H54 (cell line): ENCODE results near the gene ZC3H4.
"Not testable (repeated sequence)": the region's sequence is repeated elsewhere in the genome, so short reads cannot be mapped to it uniquely, and the experiment has no call there.

Source experiments
- DNase-seq: peaks from one replicate; pipeline ENCODE4 v3.0.0; 2011; ENCODE audit warnings: low spot score, mixed read lengths; ENCODE audit not compliant: insufficient read length
- FAIRE-seq: peaks from 3 replicates; lab custom pipeline; 2011; peaks lifted over from hg19 to GRCh38; lab: Jason Lieb, UNC
- POLR2A ChIP-seq: IDR thresholded peaks from 2 replicates; pipeline ENCODE4 v1.6.1; 2011; ENCODE audit warnings: low read depth, mild to moderate bottlenecking, low read length

Gene ZC3H4

DNA sequence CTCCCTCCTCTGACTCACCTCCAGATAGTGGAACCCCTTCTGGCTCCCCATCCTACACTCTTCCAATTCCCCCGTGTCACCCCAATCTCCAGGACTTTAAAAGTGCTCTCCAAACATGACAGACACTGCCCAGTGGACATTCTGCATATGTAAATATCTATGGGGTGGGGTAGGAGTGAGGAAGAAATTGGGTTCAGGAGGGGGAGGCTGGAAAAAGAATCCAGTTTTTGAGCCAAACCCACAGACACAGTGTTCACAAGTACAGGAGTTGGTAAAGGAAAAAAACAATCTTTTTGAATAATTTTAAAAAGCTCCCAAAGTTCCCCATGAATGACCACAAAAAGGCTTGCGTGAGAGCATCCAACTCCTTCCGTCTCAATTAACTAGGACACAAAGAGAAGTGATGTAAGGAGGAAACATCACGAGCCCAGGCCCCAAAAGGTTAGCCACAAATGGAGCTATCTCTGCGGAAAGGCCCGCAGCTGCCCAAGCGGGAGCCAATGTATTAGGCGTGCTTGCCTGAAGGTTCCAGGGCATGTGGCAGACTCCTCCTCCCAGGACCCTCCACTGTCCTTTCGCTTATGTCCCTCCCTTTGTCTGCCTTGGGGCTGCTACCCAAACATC lies 18.0 kb downstream of the ZC3H4 start:
- no peak for FAIRE-seq
- no peak for DNase-seq
- TF ChIP-seq POLR2A, result no peak

DNA sequence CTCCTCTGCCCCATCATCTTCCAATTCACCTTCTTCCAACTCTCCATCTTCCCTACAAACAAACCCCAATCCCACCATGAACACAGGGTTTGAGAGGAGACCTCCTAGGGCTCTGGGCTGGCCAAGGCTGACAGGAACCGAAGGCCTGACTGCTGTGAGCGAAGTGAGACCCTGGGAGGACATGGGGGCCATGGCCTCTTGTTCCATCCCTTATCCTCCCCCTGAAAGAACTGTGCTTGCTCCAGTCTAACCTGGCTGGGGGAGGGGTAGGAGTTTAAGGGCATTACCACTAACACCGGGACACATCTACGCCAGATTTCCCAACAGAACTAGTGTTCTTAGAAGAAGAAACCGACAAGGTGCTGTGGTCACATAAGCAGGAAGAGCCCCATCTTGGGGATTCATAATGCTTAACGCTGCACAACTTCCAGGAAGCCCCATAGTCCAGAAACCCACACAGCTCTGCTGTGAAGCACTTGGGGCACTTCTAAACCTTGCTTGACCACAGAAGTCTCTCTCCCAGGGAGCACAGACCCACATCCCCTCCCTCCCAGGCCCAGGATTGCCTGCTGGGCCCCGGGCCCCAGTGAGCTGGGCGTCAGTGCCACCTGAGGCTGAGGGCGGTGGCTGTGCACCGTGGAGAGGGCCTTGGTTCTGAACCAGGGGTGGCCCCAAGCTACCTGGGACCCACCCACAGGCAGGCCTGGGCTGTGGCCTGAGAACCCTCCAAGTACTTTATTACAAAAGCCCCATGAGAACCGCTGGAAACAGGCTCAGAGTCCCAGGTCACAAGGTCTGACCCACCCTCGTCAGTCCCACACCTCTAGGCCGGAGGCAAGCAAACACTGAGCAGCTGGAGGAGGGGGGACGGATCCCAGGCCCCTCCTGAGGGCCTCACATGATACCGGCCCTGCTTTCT lies 18.8 kb downstream of the ZC3H4 start:
- no peak for DNase-seq
- TF ChIP-seq POLR2A, result no peak
- no peak for FAIRE-seq

DNA sequence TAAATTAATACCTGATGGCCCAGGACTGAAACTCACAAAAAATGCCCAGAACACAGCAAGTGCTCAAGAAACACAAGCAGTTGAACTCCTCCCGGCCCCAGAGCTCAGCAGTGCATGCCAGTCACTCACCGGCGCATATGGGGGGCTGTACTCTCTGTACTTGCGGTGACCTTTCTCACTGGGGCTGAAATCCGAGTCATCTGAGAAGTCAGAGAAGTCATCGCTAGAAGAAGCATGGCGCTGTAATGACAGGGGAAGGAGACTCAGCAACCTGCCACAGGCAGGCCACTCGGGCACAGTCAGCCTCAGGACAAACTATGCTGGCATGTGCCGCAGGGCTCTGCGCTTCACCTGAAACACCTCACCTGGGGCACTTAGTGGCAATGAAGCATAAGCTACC lies 19.7 kb downstream of the ZC3H4 start:
- TF ChIP-seq POLR2A, result no peak
- DNase-seq (no peak), FAIRE-seq (no peak)

DNA sequence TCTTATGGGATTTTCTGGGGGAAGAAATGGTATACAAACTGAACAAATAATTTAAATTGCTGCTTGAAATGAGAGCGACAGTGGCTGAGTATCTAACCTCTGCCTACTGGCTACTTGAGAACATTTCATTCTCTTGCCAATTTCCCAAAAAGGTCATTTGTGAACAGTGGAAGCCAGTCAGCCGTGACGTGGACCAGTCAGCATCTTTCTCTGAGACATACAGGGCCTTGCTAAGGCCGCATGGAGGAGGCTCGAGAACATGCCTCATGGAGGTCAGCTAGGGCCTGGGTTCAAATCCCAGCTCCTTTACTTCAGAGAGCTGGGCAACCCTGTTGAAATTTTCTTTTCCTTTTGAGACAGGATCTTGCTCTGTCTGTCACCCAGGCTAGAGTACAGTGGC lies 20.3 kb downstream of the ZC3H4 start:
- FAIRE-seq, result no peak
- DNase-seq, result no peak
- TF ChIP-seq POLR2A, result no peak

DNA sequence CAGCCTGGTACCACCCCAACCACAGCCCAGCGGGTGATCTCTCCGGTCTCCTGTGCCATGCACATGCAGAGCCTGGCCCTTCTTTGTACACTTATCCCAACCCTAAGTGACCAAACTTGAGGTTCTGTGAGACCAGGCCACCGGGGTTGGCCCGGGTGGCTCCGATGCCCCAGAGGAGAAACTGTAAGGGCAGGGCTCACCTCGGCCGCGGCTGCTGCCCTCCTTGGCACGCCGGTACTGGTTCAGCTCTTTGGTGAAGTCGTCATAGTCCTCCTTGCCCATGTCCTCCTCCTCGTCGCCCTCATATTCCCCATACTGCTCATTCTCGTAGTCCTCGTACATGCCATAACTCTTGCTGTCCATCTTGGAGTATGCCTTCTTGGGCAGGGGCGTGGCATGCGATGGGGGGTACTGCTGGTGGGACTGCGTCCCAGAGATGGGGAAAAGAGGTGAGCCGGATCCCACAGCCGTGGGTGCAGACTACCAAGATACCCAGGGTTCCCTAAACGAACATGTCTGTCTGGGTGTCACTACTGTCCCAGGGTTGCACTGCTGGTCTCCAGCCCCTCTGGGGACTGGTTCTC lies 23.7 kb downstream of the ZC3H4 start:
- TF ChIP-seq POLR2A, result no peak
- DNase-seq (no peak), FAIRE-seq (no peak)

DNA sequence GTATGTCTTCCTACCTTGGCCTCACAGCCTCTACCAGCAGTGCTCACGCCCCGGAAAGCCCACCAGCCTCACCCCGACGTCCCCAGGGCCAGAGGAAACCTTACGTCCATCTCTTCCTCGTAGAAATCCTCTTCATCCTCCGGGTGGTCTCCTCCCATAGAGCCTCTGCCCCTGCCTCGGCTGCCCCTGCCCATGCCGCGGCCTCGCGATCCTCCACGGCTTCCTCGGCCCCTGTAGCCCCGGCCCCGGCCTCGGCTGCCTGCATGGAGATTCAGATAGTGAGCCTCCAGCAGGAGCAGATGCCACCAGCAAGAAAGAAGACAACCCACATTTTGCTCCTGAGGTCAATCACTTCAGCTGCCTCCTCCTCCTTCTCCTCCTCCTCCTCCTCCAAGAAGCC lies 27.3 kb downstream of the ZC3H4 start:
- TF ChIP-seq POLR2A, result no peak
- FAIRE-seq (no peak), DNase-seq (no peak)

DNA sequence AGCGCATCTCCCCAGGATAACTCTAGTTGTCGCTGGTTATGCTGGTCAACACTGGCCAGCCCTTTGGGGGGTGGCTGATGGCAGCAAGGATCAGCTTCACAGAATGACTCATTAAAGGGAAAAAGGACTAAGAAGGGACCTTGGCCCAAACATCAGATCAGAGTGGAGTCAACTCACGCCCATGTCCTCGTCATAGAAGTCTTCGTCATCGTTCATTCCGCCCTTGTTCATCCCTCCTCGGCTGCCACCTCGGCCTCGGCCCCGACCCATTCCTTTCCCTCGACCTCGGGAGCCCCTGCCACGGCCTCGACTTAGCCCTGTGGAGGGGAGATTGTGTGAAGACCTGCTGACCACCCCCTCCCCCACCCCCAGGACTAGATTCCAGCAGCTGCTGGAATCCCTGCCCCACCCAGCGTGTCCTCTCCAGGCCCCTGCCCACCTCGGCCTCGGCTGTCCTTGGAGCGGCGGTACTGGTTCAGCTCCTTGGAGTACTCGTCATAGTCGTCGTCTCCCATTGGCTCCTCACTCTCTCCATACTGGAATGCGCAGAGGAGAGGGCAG lies 28.6 kb downstream of the ZC3H4 start:
- no peak for FAIRE-seq
- no peak for DNase-seq
- TF ChIP-seq POLR2A, result no peak

DNA sequence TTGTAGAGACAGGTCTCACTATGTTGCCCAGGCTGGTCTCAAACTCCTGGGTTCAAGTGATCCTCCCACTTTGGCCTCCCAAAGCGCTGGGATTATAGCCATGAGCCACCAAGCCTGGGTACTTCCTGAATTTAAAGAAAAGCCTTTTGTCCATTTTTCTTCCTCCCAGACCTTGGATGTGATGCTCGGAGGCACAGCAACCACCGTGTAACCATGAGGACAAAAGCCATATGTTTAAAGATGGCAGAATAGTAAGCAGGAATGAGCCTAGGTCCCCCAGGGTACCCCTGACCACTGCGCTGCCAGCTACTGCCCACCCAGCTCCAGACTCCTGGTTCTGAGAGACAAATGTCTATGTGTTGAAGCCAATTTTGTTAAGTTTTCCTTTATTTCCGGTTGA lies 31.1 kb downstream of the ZC3H4 start:
- FAIRE-seq (no peak), DNase-seq (no peak)
- TF ChIP-seq POLR2A, result no peak

DNA sequence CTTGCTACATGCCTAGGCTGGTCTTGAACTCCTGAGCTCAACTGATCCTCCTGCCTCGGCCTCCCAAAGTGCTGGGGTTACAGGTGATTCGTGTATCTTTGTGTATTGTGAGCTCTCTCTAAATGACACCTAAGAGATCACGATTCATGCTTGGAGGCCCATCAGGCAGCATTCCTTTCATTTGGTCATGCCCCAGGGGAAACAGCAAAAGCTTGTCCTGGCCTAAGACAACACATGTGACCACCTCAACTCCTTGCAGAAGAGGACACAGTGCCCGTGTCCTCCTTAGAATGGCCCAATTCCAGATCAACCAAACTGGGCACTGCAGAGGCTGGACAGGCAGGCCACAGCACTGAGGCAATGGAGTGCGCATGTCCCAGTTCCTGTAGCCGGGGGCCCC lies 32.5 kb downstream of the ZC3H4 start:
- TF ChIP-seq POLR2A, result no peak
- no peak for FAIRE-seq
- DNase-seq, result no peak

DNA sequence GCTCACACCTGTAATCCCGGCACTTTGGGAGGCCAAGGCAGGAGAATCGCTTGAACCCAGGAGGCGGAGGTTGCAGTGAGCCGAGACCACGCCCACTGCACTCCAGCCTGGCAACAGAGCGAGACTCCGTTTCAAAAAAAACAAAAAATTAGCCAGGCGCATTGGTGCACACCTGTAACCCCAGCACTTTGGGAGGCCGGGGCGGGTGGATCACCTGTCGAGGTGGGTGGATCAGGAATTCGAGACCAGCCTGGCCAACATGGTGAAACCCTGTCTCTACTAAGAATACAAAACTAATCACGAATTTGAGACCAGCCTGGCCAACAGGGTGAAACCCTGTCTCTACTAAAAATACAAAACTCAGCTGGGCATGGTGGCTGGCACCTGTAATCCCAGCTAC lies 35.2 kb downstream of the ZC3H4 start:
- DNase-seq, FAIRE-seq: not testable (repeated sequence)

DNA sequence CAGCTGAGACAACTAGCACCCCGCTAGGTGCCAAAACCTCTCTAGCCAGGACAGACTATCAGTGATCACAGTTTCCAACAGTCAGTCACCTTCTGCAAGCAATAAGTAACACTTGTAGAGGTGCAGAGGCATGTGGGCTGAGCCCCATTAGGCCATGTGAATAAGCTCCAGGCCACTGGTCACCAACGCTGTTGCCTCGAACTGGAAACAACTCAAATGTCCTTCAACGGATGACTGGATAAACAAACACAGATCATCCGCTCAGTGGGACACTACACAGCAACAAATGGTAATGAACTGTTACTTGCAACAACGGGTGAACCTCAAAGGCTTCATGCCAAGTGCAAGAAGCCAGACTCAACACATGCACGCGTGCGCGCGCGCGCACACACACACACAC lies 37.6 kb downstream of the ZC3H4 start:
- TF ChIP-seq POLR2A, result no peak
- DNase-seq, result no peak
- FAIRE-seq, result no peak

DNA sequence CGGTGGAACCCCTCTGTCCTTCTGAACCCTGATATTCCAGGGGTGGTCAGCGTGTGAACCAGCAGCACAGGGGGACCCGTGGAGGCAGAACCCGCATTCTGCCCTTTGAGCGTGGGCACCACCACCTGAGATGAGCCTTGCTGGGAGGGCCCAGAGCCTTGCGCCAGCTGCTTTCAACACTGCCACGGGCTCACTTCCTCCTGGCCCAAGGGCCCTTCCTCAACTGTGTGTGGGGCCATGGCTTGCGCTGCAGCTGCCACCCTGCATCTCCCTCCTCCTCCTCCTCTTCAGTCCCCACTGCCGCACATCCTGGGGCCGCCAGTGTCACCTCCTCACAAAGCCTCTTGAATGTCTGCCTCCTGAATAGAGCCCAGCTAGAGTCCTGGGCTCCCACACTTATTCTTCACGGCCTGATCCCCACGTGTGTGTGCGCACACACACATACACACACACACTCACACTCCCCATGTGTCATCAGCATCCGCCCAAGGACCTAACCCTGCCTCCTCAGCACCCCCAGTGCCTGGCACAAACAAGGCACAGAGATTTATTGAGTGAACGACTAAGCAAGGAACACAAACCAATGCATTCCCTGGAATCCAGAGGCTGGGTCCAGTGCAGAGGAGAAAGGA lies 38.3 kb downstream of the ZC3H4 start:
- DNase-seq, result no peak
- no peak for FAIRE-seq
- TF ChIP-seq POLR2A, result no peak

DNA sequence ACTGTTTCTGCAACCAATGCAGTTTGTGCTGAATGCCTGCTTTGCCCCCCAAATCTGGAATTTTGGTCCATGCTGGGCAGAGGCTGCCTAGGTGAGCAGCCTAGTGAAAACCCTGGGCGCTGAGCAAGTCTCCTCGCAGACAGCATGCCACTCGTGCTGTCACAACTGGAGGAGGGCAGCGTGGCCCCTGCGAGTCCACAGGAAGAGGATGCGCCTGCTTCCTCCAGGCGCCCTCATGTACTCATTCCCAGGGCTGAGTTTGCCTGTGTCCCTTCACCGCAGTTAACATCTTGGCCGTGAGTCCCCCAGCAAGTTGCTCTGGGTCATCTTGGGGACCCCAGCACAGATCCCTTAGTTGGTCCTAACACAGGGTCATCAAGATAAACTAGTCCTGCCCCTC lies 39.0 kb downstream of the ZC3H4 start:
- DNase-seq (no peak), FAIRE-seq (no peak)
- TF ChIP-seq POLR2A, result no peak

DNA sequence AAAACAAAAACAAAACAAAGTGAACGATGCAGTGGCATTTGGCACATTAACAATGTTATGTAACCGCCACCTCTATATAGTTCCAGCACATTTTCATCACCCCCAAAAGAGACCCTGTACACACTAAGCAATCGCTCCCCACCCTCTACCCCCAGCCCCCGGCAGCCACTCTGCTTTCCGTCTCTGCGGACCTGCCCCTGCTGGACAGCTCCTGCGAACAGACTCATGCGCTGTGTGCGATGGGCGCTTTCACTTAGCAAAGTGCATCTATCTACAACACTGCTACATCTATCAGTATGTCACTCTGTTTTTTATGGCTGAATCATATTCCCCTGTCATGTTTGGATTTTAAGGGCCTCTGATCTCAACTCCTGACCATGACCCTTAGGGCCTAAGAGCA lies 40.0 kb downstream of the ZC3H4 start:
- FAIRE-seq, result no peak
- TF ChIP-seq POLR2A, result no peak

More for the DNA sequence above, 40.0 kb downstream of the ZC3H4 start:
- DNase-seq, result no peak
